Mammary epithelial cell (primary cell): ENCODE results near the gene FNBP1.

Source experiments
- EZH2 ChIP-seq: IDR thresholded peaks from 2 replicates; pipeline ENCODE4 v1.6.1; 2012; ENCODE audit warnings: low read length, inconsistent platforms, borderline replicate concordance
- TF ChIP-seq, protein P1 (sequence below), 2 donors: IDR thresholded peaks in 1 of 2; conservative IDR thresholded peaks in 1 of 2; 2 replicates each; pipeline ENCODE4 v1.5.1; 2011 to 2012; ENCODE audit warnings: inconsistent platforms in 2 of 2, low read length in 2 of 2, mild to moderate bottlenecking in 2 of 2, control low read depth in 1 of 2, low read depth in 1 of 2; ENCODE audit not compliant: insufficient read depth in 1 of 2; ENCODE audit errors: extremely low read depth in 1 of 2

DNA sequence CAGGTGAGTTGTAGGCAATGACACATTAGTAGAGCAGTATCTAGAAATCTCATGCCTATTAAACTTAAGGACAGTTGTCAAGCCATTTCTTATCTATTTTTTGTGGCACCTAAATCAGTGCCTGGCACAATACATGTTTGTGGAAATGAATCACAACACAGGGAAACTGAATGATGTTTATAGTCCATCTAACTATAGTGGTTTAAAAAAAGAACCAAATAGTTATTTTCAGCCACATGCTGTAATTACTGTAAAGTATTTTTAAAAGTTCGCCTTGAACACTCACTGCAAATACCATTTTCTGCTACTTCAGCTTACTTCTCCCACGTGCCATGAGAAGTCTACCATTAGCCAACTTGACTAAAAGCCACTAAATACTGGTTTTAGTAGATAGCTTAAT is 21.9 kb downstream of the FNBP1 start:
- TF ChIP-seq, protein P1, sequence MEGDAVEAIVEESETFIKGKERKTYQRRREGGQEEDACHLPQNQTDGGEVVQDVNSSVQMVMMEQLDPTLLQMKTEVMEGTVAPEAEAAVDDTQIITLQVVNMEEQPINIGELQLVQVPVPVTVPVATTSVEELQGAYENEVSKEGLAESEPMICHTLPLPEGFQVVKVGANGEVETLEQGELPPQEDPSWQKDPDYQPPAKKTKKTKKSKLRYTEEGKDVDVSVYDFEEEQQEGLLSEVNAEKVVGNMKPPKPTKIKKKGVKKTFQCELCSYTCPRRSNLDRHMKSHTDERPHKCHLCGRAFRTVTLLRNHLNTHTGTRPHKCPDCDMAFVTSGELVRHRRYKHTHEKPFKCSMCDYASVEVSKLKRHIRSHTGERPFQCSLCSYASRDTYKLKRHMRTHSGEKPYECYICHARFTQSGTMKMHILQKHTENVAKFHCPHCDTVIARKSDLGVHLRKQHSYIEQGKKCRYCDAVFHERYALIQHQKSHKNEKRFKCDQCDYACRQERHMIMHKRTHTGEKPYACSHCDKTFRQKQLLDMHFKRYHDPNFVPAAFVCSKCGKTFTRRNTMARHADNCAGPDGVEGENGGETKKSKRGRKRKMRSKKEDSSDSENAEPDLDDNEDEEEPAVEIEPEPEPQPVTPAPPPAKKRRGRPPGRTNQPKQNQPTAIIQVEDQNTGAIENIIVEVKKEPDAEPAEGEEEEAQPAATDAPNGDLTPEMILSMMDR (conservative IDR thresholded peaks at IDR 0.05 in 1 of 2, IDR thresholded peaks at IDR 0.05 in 1 of 2; ENCODE audit: extremely low read depth in 1 of 2, insufficient read depth in 1 of 2, low read depth in 1 of 2, low read length in 2 of 2), result no peak
- TF ChIP-seq EZH2, result no peak
